ENCODE data around the gene MYO5B. TPM values are rescaled to one million over a fixed set of nuclear protein-coding genes. Genes with fewer than 3 reads are reported as not detected.

Gene MYO5B
- total RNA-seq, 2 experiments from 2014 or later = 0.02 TPM; not detected in 1

DNA sequence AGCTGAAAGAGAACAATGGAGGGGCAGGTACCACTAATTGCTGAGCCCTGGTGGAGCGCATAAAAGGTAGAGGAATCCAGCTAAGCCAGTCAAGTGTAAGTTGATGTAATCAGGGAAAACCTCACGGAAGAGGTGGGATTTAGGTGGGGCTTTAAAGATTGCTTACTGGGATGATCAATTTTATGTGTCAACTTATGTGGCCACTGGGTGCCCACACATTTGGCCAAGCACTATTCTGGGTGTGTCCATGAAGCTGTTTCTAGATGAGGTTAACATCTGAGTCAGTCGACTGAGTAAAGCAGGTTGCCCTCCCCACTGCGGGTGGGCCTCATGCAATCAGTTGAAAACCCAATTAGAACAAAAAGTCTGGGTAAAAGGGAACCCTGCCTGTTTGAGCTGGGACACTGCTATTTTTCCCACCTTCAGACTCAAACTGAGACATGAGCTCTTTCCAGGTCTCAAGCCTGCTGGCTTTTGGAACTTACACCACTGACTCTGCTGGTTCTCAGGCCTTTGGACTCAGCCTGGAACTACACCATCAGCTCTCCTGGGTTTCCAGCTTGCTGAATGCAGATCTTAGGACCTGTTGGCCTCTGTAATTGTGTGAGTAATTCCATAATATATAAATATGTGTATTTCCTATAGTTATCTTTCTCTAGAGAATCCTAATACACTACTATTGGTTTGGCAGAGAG is 67.3 kb downstream of the MYO5B start:
- no peaks in the 10 kb centered on the region for H3K9me3 Mint-ChIP-seq (ENCODE audit: low read depth)
- CTCF ChIA-PET = no interaction called here
- no peaks in the 10 kb centered on the region for H3K4me1 Mint-ChIP-seq
- peaks cover 31% of the 10 kb centered on the region for H3K27me3 Mint-ChIP-seq
- no peak overlapping the region for H3K4me3 Mint-ChIP-seq
- no peak for ATAC-seq
- no peak overlapping the region for H3K27ac Mint-ChIP-seq
- DNase-seq = no peak
- H3K36me3 Mint-ChIP-seq = no peaks in the 10 kb centered on the region

GRCh38 chr18:50126471-50126870 is 68.5 kb downstream of the MYO5B start:
- H3K27me3 Mint-ChIP-seq = peaks cover 24% of the 10 kb centered on the region
- no peak overlapping the region for H3K4me3 Mint-ChIP-seq
- no peaks in the 10 kb centered on the region for H3K36me3 Mint-ChIP-seq
- DNase-seq (no peak), ATAC-seq (no peak)
- H3K9me3 Mint-ChIP-seq (ENCODE audit: low read depth) = no peaks in the 10 kb centered on the region
- no peaks in the 10 kb centered on the region for H3K4me1 Mint-ChIP-seq
- CTCF ChIA-PET = no interaction called here
- H3K27ac Mint-ChIP-seq = no peak overlapping the region

DNA sequence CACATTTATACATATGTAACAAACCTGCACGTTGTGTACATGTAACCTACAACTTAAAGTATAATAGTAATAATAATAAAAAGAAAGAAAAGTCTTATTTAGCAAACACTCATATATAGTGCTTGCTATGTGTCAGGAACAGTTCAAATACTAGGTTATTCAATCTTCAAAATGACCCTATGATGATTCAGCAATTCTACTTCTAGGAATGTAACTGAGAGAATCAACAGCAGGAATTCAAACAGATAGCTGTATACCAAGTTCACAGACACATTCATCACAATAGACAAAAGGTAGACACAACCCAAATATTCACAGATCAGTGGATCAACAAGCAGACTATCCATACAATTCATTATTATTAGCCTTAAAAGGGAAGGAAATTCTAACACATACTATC is 69.5 kb downstream of the MYO5B start:
- Mint-ChIP-seq H3K9me3 (ENCODE audit: low read depth) (no peaks in the 10 kb centered on the region), H3K4me3 (no peak overlapping the region), H3K27me3 (peaks cover 25% of the 10 kb centered on the region), H3K4me1 (no peaks in the 10 kb centered on the region), H3K27ac (no peak overlapping the region), H3K36me3 (no peaks in the 10 kb centered on the region)
- ATAC-seq (no peak), DNase-seq (no peak)
- CTCF ChIA-PET = no interaction called here

DNA sequence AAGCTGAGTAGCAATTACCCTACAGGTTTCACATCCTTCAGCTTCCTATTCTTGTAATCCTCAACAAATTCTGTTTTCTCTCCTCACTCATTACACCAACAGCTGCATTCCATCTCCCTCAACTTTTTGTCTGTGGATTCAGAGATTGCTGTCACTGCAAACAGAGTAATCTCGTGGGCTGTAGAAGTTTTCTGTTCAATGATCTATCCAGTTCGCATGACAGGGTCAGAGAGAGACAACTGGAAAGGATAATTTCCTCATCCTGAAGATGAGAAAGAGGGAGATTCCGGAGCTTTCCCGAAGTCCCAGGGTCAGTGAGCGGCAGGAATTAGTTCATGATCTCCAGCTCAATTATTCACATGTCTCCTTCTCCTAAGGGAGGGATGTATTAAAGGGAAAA is 75.7 kb downstream of the MYO5B start:
- Mint-ChIP-seq H3K4me1 (no peaks in the 10 kb centered on the region), H3K36me3 (no peaks in the 10 kb centered on the region), H3K27ac (no peak overlapping the region), H3K27me3 (peaks cover 19% of the 10 kb centered on the region), H3K4me3 (no peak overlapping the region), H3K9me3 (ENCODE audit: low read depth) (no peaks in the 10 kb centered on the region)
- ATAC-seq = no peak
- DNase-seq = no peak
- CTCF ChIA-PET = no interaction called here

DNA sequence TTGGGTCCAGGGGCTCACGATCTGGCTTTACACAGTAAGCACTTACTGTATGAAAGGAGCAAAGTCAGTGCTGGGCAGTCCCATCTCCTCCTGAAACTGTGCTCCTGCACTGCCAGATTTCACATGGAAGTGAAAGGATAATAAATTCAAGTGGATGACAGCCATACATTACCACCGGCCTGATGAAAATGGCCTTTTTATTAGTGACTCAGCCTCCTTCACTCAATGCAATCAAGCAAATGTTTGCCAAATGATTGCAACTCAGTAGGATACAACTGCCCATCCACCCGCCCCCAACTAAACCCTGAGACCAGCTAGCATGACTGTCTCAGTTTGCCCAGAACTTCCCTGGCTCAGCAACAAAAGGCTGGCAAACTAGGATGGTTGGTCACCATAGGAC is 77.1 kb downstream of the MYO5B start:
- no peaks in the 10 kb centered on the region for H3K4me1 Mint-ChIP-seq
- no peaks in the 10 kb centered on the region for H3K9me3 Mint-ChIP-seq (ENCODE audit: low read depth)
- ATAC-seq = no peak
- no peak overlapping the region for H3K4me3 Mint-ChIP-seq
- H3K36me3 Mint-ChIP-seq = no peaks in the 10 kb centered on the region
- H3K27ac Mint-ChIP-seq = no peak overlapping the region
- H3K27me3 Mint-ChIP-seq = peaks cover 24% of the 10 kb centered on the region
- DNase-seq = no peak
- CTCF ChIA-PET = no interaction called here

GRCh38 chr18:50115095-50115494 is 79.9 kb downstream of the MYO5B start:
- CTCF ChIA-PET = no interaction called here
- no peaks in the 10 kb centered on the region for H3K36me3 Mint-ChIP-seq
- no peaks in the 10 kb centered on the region for H3K9me3 Mint-ChIP-seq (ENCODE audit: low read depth)
- no peak overlapping the region for H3K27ac Mint-ChIP-seq
- H3K4me1 Mint-ChIP-seq = no peaks in the 10 kb centered on the region
- DNase-seq (no peak), ATAC-seq (no peak)
- no peak overlapping the region for H3K4me3 Mint-ChIP-seq
- peaks cover 25% of the 10 kb centered on the region for H3K27me3 Mint-ChIP-seq

DNA sequence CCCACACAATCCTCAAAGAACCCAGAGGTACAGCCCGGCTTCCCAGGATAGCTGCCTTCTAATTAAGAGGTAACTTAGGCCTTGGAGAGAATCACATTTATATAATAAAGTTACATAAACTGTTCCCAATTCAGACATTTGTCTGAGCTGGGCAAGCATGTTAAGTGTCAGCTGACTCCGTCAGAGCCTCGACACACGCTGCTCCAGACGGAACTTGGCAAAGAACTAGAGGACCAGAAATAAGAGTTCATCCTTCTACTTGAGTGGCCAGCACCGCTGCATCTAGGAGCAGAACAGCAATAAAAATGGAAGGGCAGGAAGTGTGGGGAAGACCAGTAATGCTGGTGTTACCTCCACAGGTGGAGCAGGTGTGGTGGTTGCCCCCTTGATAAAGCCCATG is 80.5 kb downstream of the MYO5B start:
- CTCF ChIA-PET = no interaction called here
- Mint-ChIP-seq H3K27me3 (peaks cover 21% of the 10 kb centered on the region), H3K9me3 (ENCODE audit: low read depth) (no peaks in the 10 kb centered on the region), H3K4me3 (no peak overlapping the region), H3K27ac (no peak overlapping the region), H3K36me3 (no peaks in the 10 kb centered on the region), H3K4me1 (no peaks in the 10 kb centered on the region)
- ATAC-seq = no peak
- no peak for DNase-seq

GRCh38 chr18:50113726-50114125 is 81.2 kb downstream of the MYO5B start:
- Mint-ChIP-seq H3K27me3 (peaks cover 20% of the 10 kb centered on the region), H3K4me3 (no peak overlapping the region), H3K27ac (no peak overlapping the region), H3K36me3 (no peaks in the 10 kb centered on the region), H3K4me1 (no peaks in the 10 kb centered on the region), H3K9me3 (ENCODE audit: low read depth) (no peaks in the 10 kb centered on the region)
- CTCF ChIA-PET = no interaction called here
- DNase-seq = no peak
- no peak for ATAC-seq

GRCh38 chr18:50111398-50111797 is 83.5 kb downstream of the MYO5B start:
- Mint-ChIP-seq H3K36me3 (no peaks in the 10 kb centered on the region), H3K9me3 (ENCODE audit: low read depth) (no peaks in the 10 kb centered on the region), H3K4me3 (no peak overlapping the region), H3K4me1 (no peaks in the 10 kb centered on the region), H3K27ac (no peak overlapping the region), H3K27me3 (peaks cover 29% of the 10 kb centered on the region)
- no peak for DNase-seq
- no peak for ATAC-seq
- CTCF ChIA-PET = no interaction called here

GRCh38 chr18:50107468-50107977 is 87.4 kb downstream of the MYO5B start:
- Mint-ChIP-seq H3K9me3 (ENCODE audit: low read depth) (no peaks in the 10 kb centered on the region), H3K27me3 (peaks cover 26% of the 10 kb centered on the region), H3K4me3 (no peak overlapping the region), H3K4me1 (no peaks in the 10 kb centered on the region), H3K36me3 (no peaks in the 10 kb centered on the region), H3K27ac (no peak overlapping the region)
- ATAC-seq = no peak
- CTCF ChIA-PET = no interaction called here
- no peak for DNase-seq

GRCh38 chr18:50105027-50105426 is 89.9 kb downstream of the MYO5B start:
- H3K36me3 Mint-ChIP-seq = no peaks in the 10 kb centered on the region
- no peak overlapping the region for H3K27ac Mint-ChIP-seq
- H3K4me3 Mint-ChIP-seq = no peak overlapping the region
- H3K27me3 Mint-ChIP-seq = peaks cover 25% of the 10 kb centered on the region
- CTCF ChIA-PET = no interaction called here
- ATAC-seq = no peak
- H3K4me1 Mint-ChIP-seq = peaks cover 5% of the 10 kb centered on the region
- H3K9me3 Mint-ChIP-seq (ENCODE audit: low read depth) = no peaks in the 10 kb centered on the region
- no peak for DNase-seq

GRCh38 chr18:50104421-50104820 is 90.5 kb downstream of the MYO5B start:
- Mint-ChIP-seq H3K9me3 (ENCODE audit: low read depth) (no peaks in the 10 kb centered on the region), H3K27ac (no peak overlapping the region), H3K4me3 (no peak overlapping the region), H3K27me3 (peaks cover 28% of the 10 kb centered on the region), H3K36me3 (no peaks in the 10 kb centered on the region), H3K4me1 (peaks cover 7% of the 10 kb centered on the region)
- DNase-seq (no peak), ATAC-seq (no peak)
- CTCF ChIA-PET = no interaction called here

GRCh38 chr18:50099725-50100407 is 95.1 kb downstream of the MYO5B start:
- H3K4me3 Mint-ChIP-seq = no peak overlapping the region
- H3K9me3 Mint-ChIP-seq (ENCODE audit: low read depth) = no peaks in the 10 kb centered on the region
- DNase-seq (no peak), ATAC-seq (peak; percentile 30)
- H3K4me1 Mint-ChIP-seq = peaks cover 7% of the 10 kb centered on the region
- no peaks in the 10 kb centered on the region for H3K36me3 Mint-ChIP-seq
- CTCF ChIA-PET = no interaction called here
- H3K27me3 Mint-ChIP-seq = peaks cover 22% of the 10 kb centered on the region
- H3K27ac Mint-ChIP-seq = no peak overlapping the region

- H3K9me3 Mint-ChIP-seq (ENCODE audit: low read depth) = no peaks in the 10 kb centered on the region
- peaks cover 7% of the 10 kb centered on the region for H3K4me1 Mint-ChIP-seq
- H3K27me3 Mint-ChIP-seq = peaks cover 25% of the 10 kb centered on the region
- H3K36me3 Mint-ChIP-seq = no peaks in the 10 kb centered on the region
- no peak overlapping the region for H3K27ac Mint-ChIP-seq
- DNase-seq (no peak), ATAC-seq (no peak)
- CTCF ChIA-PET = no interaction called here
- no peak overlapping the region for H3K4me3 Mint-ChIP-seq
Measured at GRCh38 chr18:50097702-50098101, 97.2 kb downstream of the MYO5B start.
